Measurements from ENCODE around the gene PSME3. TPM values are rescaled to one million over a fixed set of nuclear protein-coding genes. Genes with fewer than 3 reads are reported as not detected.

Gene PSME3
- total and polyA plus RNA-seq, 2 of the 13 experiments (the other 11 are each of a cell fraction or from before 2014, with no cell fraction given), result 66.3 to 135 TPM

- TF ChIP-seq TOE1 (CRISPR knock-in tag; IDR thresholded peaks at IDR 0.05), result no peak; the same call in 1 of the 2 replicates
- no peak for TF ChIP-seq LRRFIP1 (CRISPR knock-in tag; conservative IDR thresholded peaks at IDR 0.05)
- TF ChIP-seq NR2F1 (CRISPR knock-in tag; IDR thresholded peaks at IDR 0.05), result no peak
- TF ChIP-seq ZNF7 (CRISPR knock-in tag; IDR thresholded peaks at IDR 0.05), result no peak; the same call in 1 of the 2 replicates
- peak; percentile 71; the same call in 1 of the 2 replicates for TF ChIP-seq ZFYVE20 (CRISPR knock-in tag; IDR thresholded peaks at IDR 0.05; ENCODE audit: borderline replicate concordance, low read depth)
- TF ChIP-seq CEBPG (CRISPR knock-in tag; IDR thresholded peaks at IDR 0.05), result peak; percentile 45; the same call in 1 of the 2 replicates
- peak; percentile 72 for TF ChIP-seq FOXP4 (CRISPR knock-in tag; IDR thresholded peaks at IDR 0.05)
- peak; percentile 96 for TF ChIP-seq ZNF230 (CRISPR knock-in tag; IDR thresholded peaks at IDR 0.05)
- no peak for TF ChIP-seq KIAA2018 (CRISPR knock-in tag; IDR thresholded peaks at IDR 0.05; ENCODE audit: borderline replicate concordance)
- TF ChIP-seq AFF4 (CRISPR knock-in tag; IDR thresholded peaks at IDR 0.05), result no peak
- TF ChIP-seq CHCHD3 (CRISPR knock-in tag; IDR thresholded peaks at IDR 0.05), result no peak
Observed at GRCh38 chr17:42832934-42833766, at the start of gene PSME3 (continued).

All from HepG2 (cell line).